Tongue (tissue), 2 donors: Measurements from ENCODE around the gene PDE11A. TPM values are rescaled to one million over a fixed set of nuclear protein-coding genes. Genes with fewer than 3 reads are reported as not detected.
A peak's percentile ranks its signal among the peaks of the same experiment; 100 is the strongest.

Experiments
- DNase-seq: peaks from one replicate; pipeline ENCODE4 v3.0.0-alpha.2; 2015
- total RNA-seq: library from RNA; depleted of rRNA; stranded (reverse); fragments of >200 nt; gene quantifications from one replicate; pipeline ENCODE4 v1.2.3, GENCODE V29; 2014

PDE11A gene
- total RNA-seq, 1 donor from 2014 or later: 0.51 TPM

GRCh38 chr2:177692783-177693269, 379.8 kb downstream of the PDE11A start:
- no peak for DNase-seq

- no peak for DNase-seq
Observed at GRCh38 chr2:177692042-177692782, 380.4 kb downstream of the PDE11A start.

GRCh38 chr2:177691177-177691576, 381.4 kb downstream of the PDE11A start:
- no peak for DNase-seq

GRCh38 chr2:177689623-177690022, 383.0 kb downstream of the PDE11A start:
- DNase-seq: no peak

- no peak for DNase-seq
Observed at GRCh38 chr2:177688844-177689243, 383.7 kb downstream of the PDE11A start.

GRCh38 chr2:177683661-177684069, 388.9 kb downstream of the PDE11A start:
- DNase-seq: no peak

- DNase-seq: no peak
Observed at GRCh38 chr2:177682836-177683660, 389.5 kb downstream of the PDE11A start.

GRCh38 chr2:177682006-177682405, 390.6 kb downstream of the PDE11A start:
- no peak for DNase-seq

GRCh38 chr2:177680866-177681712, 391.5 kb downstream of the PDE11A start:
- DNase-seq: no peak

- no peak for DNase-seq
Observed at GRCh38 chr2:177679611-177680605, 392.7 kb downstream of the PDE11A start.

- DNase-seq: no peak
Observed at GRCh38 chr2:177678939-177679338, 393.6 kb downstream of the PDE11A start.

GRCh38 chr2:177676636-177677035, 395.9 kb downstream of the PDE11A start:
- no peak for DNase-seq

- no peak for DNase-seq
Observed at GRCh38 chr2:177675825-177676224, 396.8 kb downstream of the PDE11A start.

GRCh38 chr2:177675350-177675821, 397.2 kb downstream of the PDE11A start:
- no peak for DNase-seq

GRCh38 chr2:177673602-177674595, 398.7 kb downstream of the PDE11A start:
- no peak for DNase-seq

- no peak for DNase-seq
Observed at GRCh38 chr2:177671662-177672061, 400.9 kb downstream of the PDE11A start.

- DNase-seq: peak; percentile 18
Observed at GRCh38 chr2:177670791-177671535, 401.6 kb downstream of the PDE11A start.

GRCh38 chr2:177669625-177670330, 402.8 kb downstream of the PDE11A start:
- DNase-seq: peak; percentile 89
